ENCODE results near the gene SLC15A3.

GRCh38 chr11:60985991-60986915 lies 34.3 kb upstream of the SLC15A3 start:
- no peak for TF ChIP-seq EP300 (IDR thresholded peaks at IDR 0.05; ENCODE audit: low read depth)
- TF ChIP-seq, protein P1, sequence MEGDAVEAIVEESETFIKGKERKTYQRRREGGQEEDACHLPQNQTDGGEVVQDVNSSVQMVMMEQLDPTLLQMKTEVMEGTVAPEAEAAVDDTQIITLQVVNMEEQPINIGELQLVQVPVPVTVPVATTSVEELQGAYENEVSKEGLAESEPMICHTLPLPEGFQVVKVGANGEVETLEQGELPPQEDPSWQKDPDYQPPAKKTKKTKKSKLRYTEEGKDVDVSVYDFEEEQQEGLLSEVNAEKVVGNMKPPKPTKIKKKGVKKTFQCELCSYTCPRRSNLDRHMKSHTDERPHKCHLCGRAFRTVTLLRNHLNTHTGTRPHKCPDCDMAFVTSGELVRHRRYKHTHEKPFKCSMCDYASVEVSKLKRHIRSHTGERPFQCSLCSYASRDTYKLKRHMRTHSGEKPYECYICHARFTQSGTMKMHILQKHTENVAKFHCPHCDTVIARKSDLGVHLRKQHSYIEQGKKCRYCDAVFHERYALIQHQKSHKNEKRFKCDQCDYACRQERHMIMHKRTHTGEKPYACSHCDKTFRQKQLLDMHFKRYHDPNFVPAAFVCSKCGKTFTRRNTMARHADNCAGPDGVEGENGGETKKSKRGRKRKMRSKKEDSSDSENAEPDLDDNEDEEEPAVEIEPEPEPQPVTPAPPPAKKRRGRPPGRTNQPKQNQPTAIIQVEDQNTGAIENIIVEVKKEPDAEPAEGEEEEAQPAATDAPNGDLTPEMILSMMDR (IDR thresholded peaks at IDR 0.05), result no peak
- no peak for TF ChIP-seq POLR2AphosphoS5 (IDR thresholded peaks at IDR 0.05)
- no peak for TF ChIP-seq POLR2A (IDR thresholded peaks at IDR 0.05)
